Measurements from ENCODE around the gene PRKCZ. TPM values are rescaled to one million over a fixed set of nuclear protein-coding genes. Genes with fewer than 3 reads are reported as not detected.

The PRKCZ gene
- total and polyA plus RNA-seq, 2 of the 4 experiments (the other 2 are of a cell fraction): 2.0 to 3.5 TPM

DNA sequence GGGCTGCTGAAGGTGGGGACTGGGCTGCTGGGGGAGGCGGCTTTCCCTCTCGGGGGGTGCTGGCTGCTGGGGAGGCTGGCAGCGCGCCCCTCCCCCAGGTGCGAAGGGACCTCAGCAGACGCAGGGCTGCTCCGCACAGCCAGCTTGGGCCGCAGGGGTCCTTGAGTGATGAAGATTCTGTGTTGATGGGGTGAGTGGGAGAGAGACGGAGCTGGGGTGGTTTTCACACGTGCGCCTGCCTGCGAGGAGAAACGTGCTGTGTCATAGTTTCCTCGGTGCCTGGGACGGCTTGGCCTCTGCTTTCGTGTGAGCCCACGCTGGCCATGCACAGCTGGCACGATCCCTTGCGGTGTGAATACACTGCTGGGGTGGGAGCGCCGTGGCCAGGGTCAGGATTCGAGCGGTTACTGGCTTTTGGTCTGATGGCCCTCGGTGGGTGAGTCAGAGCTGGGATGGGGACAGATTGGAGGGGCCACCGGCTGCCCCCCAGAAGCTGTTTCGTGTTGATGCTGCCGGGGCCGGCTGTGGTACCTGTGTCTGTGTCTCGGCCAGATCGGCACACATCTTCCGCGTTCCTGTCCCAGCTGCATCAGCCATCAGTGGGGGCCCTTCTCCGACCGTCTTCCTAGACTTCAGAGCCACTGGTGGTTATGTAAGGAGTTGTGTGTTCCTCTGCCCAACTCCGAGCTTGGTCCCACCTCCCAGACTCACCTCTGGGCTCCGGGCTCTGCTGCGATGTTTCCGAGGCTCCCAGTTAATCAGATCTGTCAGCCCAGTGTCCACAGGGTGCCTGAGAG is 24.9 kb downstream of the PRKCZ start:
- Histone ChIP-seq H3K79me1 (ENCODE audit: low read depth in 1 of 2, low read length in 2 of 2) (no peaks in the 10 kb centered on the region), H2AK5ac (ENCODE audit: low read depth, low read length) (no peak overlapping the region), H2BK15ac (ENCODE audit: low read depth, low read length) (no peak overlapping the region), H2BK20ac (ENCODE audit: low read depth, low read length) (no peak overlapping the region), H4K91ac (ENCODE audit: insufficient read depth, low read depth, low read length) (no peak overlapping the region), H3K14ac (replicated peaks; ENCODE audit: low read depth, low read length) (no peak overlapping the region), H4K20me1 (ENCODE audit: insufficient read depth, low read length) (no peaks in the 10 kb centered on the region), H3K4ac (ENCODE audit: low read depth, low read length) (no peak overlapping the region), H3K23ac (ENCODE audit: low read depth, low read length) (no peak overlapping the region), H3K36me3 (ENCODE audit: control insufficient read depth, insufficient read depth, low read length) (no peaks in the 10 kb centered on the region), H2BK5ac (ENCODE audit: low read depth, low read length, poor library complexity, severe bottlenecking) (no peak overlapping the region), H4K5ac (ENCODE audit: low read depth, low read length) (no peak overlapping the region), H3K4me3 (ENCODE audit: insufficient read depth, low read depth, low read length) (no peak overlapping the region), H2AFZ (replicated peaks; ENCODE audit: low read length, poor library complexity) (no peak overlapping the region), H3K9me3 (ENCODE audit: control insufficient read depth, insufficient read depth, low read length) (peaks cover 27% of the 10 kb centered on the region), H3K56ac (ENCODE audit: extremely low read depth, insufficient read depth, low read length) (no peak overlapping the region), H3K27ac (ENCODE audit: insufficient read depth, low read length) (no peak overlapping the region), H2BK120ac (ENCODE audit: low read depth, low read length) (no peak overlapping the region), H2AK9ac (replicated peaks; ENCODE audit: low read depth, low read length, poor library complexity) (no peak overlapping the region), H3K27me3 (ENCODE audit: control insufficient read depth, insufficient read depth, low read length) (peaks cover 30% of the 10 kb centered on the region), H3K4me1 (ENCODE audit: control insufficient read depth, insufficient read depth, low read length) (no peaks in the 10 kb centered on the region), H3K4me2 (ENCODE audit: low read depth, low read length) (no peak overlapping the region), H3K9ac (ENCODE audit: low read depth, low read length) (no peak overlapping the region), H4K8ac (ENCODE audit: low read depth in 2 of 2, low read length in 2 of 2) (no peak overlapping the region), H3K18ac (ENCODE audit: low read depth, low read length) (no peak overlapping the region), H3K9me1 (ENCODE audit: insufficient read depth, low read length) (no peaks in the 10 kb centered on the region)
- WGBS, 2 experiments (ENCODE audit: extremely low coverage in 2 of 2, insufficient read length in 1 of 2): 67% methylated on average over 2 of the region's 38 CpGs; no CpG with 5 or more reads in 1 of the 2 experiments
- CTCF ChIA-PET: no interaction called here
- dilution Hi-C loops (cut with HindIII; ENCODE audit: low sequenced_read_pairs, unreplicated experiment): no loop called here
- intact Hi-C loops (cut with micrococcal nuclease): no loop called here
- ATAC-seq (ENCODE audit: low read depth) (no peak), DNase-seq (peak; percentile 21)
- POLR2A ChIA-PET (ENCODE audit: unreplicated experiment): no interaction called here
- TF ChIP-seq BHLHE40 (IDR thresholded peaks at IDR 0.05; ENCODE audit: low read depth, low read length) (peak; percentile 74), POLR2A (IDR thresholded peaks at IDR 0.05; ENCODE audit: low read depth, low read length) (no peak), MAFK (IDR thresholded peaks at IDR 0.05; ENCODE audit: low read depth, low read length) (no peak), CHD1 (IDR thresholded peaks at IDR 0.05; ENCODE audit: low read depth, low read length) (no peak), NFE2L2 (IDR thresholded peaks at IDR 0.05; ENCODE audit: low read depth, low read length) (peak; percentile 47; the same call in 1 of the 2 replicates), RAD21 (IDR thresholded peaks at IDR 0.05; ENCODE audit: low read length) (no peak), RCOR1 (IDR thresholded peaks at IDR 0.05; ENCODE audit: insufficient replicate concordance, low read length) (no peak), MXI1 (IDR thresholded peaks at IDR 0.05; ENCODE audit: borderline replicate concordance, low read depth, low read length) (no peak), USF2 (IDR thresholded peaks at IDR 0.05; ENCODE audit: low read depth, low read length) (no peak), CTCF (conservative IDR thresholded peaks at IDR 0.05; ENCODE audit: low read depth, low read length) (no peak), CEBPB (IDR thresholded peaks at IDR 0.05; ENCODE audit: low read depth, low read length) (no peak), ELK1 (IDR thresholded peaks at IDR 0.05; ENCODE audit: borderline replicate concordance, low read depth, low read length) (no peak), SMC3 (IDR thresholded peaks at IDR 0.05; ENCODE audit: low read depth, low read length) (no peak), MAZ (IDR thresholded peaks at IDR 0.05; ENCODE audit: borderline replicate concordance, low read depth, low read length) (no peak)
- in situ Hi-C loops (cut with MboI; ENCODE audit: low sequenced_read_pairs): no loop called here
- no TSS peak for BruUV-seq (replicated peaks)
